GM12878 (cell line): ENCODE data around the gene SATB1.

Source experiments
- CTCF ChIP-seq, 3 experiments: IDR thresholded peaks in 2 of 3; conservative IDR thresholded peaks in 1 of 3; 2 replicates each; pipeline ENCODE4 v1.5.1; 2011; ENCODE audit warnings: low read depth in 3 of 3, low read length in 3 of 3, mild to moderate bottlenecking in 3 of 3, control low read depth in 2 of 3, moderate library complexity in 2 of 3, inconsistent platforms in 1 of 3, mixed read lengths in 1 of 3; ENCODE audit not compliant: control insufficient read depth in 2 of 3, insufficient read depth in 1 of 3; ENCODE audit errors: extremely low read depth in 1 of 3
- FOXM1 ChIP-seq: IDR thresholded peaks from 2 replicates; pipeline ENCODE4 v1.6.1; 2012; ENCODE audit warnings: low read depth, mild to moderate bottlenecking, inconsistent platforms, low read length, moderate library complexity
- IKZF1 ChIP-seq: fragments of 450-650 bp; conservative IDR thresholded peaks from 2 replicates; pipeline ENCODE4 v1.6.1; 2017; ENCODE audit warnings: antibody characterized with exemption, mild to moderate bottlenecking
- KDM1A ChIP-seq: fragments of 200-600 bp; sonication (generic); IDR thresholded peaks from 2 replicates; pipeline ENCODE4 v1.6.1; 2016; ENCODE audit warnings: borderline replicate concordance
- PKNOX1 ChIP-seq: fragments of 450-650 bp; IDR thresholded peaks from 2 replicates; pipeline ENCODE4 v1.6.1; 2016; ENCODE audit warnings: mild to moderate bottlenecking
- POLR2AphosphoS5 ChIP-seq: IDR thresholded peaks from 2 replicates; pipeline ENCODE4 v1.6.1; 2011; ENCODE audit warnings: mild to moderate bottlenecking, low read length, inconsistent platforms
- RAD21 ChIP-seq: IDR thresholded peaks from 2 replicates; pipeline ENCODE4 v1.6.1; 2011; ENCODE audit warnings: mild to moderate bottlenecking, low read depth, low read length, moderate library complexity; ENCODE audit not compliant: insufficient read depth
- USF2 ChIP-seq: IDR thresholded peaks from 2 replicates; pipeline ENCODE4 v1.6.1; 2011; ENCODE audit warnings: low read depth, low read length, improper control_type of control experiment, borderline replicate concordance
- TF ChIP-seq, protein P1 (sequence below): fragments of 150-350 bp; IDR thresholded peaks from 2 replicates; pipeline ENCODE4 v1.6.1; 2016; ENCODE audit warnings: low read depth, low read length
- TF ChIP-seq, protein P2 (sequence below): fragments of 450-650 bp; formaldehyde crosslinking; IDR thresholded peaks from 2 replicates; pipeline ENCODE4 v1.5.0; 2022; ENCODE audit warnings: mild to moderate bottlenecking, missing genetic modification characterization
- TF ChIP-seq, protein P3 (sequence below): fragments of 150-350 bp; IDR thresholded peaks from 2 replicates; pipeline ENCODE4 v1.6.1; 2014; ENCODE audit warnings: mild to moderate bottlenecking, low read depth, low read length
- TF ChIP-seq, protein P4 (sequence below): fragments of 450-650 bp; IDR thresholded peaks from 2 replicates; pipeline ENCODE4 v1.6.1; 2017; ENCODE audit warnings: mild to moderate bottlenecking

- no peak for TF ChIP-seq USF2
- TF ChIP-seq KDM1A = no peak
- TF ChIP-seq CTCF (IDR thresholded peaks at IDR 0.05 in 2 of 3, conservative IDR thresholded peaks at IDR 0.05 in 1 of 3; ENCODE audit: control insufficient read depth in 2 of 3, extremely low read depth in 1 of 3, insufficient read depth in 1 of 3, low read depth in 3 of 3, low read length in 3 of 3) = no peak
- no peak for TF ChIP-seq PKNOX1
- TF ChIP-seq, protein P1, sequence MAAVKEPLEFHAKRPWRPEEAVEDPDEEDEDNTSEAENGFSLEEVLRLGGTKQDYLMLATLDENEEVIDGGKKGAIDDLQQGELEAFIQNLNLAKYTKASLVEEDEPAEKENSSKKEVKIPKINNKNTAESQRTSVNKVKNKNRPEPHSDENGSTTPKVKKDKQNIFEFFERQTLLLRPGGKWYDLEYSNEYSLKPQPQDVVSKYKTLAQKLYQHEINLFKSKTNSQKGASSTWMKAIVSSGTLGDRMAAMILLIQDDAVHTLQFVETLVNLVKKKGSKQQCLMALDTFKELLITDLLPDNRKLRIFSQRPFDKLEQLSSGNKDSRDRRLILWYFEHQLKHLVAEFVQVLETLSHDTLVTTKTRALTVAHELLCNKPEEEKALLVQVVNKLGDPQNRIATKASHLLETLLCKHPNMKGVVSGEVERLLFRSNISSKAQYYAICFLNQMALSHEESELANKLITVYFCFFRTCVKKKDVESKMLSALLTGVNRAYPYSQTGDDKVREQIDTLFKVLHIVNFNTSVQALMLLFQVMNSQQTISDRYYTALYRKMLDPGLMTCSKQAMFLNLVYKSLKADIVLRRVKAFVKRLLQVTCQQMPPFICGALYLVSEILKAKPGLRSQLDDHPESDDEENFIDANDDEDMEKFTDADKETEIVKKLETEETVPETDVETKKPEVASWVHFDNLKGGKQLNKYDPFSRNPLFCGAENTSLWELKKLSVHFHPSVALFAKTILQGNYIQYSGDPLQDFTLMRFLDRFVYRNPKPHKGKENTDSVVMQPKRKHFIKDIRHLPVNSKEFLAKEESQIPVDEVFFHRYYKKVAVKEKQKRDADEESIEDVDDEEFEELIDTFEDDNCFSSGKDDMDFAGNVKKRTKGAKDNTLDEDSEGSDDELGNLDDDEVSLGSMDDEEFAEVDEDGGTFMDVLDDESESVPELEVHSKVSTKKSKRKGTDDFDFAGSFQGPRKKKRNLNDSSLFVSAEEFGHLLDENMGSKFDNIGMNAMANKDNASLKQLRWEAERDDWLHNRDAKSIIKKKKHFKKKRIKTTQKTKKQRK = no peak
- TF ChIP-seq, protein P2, sequence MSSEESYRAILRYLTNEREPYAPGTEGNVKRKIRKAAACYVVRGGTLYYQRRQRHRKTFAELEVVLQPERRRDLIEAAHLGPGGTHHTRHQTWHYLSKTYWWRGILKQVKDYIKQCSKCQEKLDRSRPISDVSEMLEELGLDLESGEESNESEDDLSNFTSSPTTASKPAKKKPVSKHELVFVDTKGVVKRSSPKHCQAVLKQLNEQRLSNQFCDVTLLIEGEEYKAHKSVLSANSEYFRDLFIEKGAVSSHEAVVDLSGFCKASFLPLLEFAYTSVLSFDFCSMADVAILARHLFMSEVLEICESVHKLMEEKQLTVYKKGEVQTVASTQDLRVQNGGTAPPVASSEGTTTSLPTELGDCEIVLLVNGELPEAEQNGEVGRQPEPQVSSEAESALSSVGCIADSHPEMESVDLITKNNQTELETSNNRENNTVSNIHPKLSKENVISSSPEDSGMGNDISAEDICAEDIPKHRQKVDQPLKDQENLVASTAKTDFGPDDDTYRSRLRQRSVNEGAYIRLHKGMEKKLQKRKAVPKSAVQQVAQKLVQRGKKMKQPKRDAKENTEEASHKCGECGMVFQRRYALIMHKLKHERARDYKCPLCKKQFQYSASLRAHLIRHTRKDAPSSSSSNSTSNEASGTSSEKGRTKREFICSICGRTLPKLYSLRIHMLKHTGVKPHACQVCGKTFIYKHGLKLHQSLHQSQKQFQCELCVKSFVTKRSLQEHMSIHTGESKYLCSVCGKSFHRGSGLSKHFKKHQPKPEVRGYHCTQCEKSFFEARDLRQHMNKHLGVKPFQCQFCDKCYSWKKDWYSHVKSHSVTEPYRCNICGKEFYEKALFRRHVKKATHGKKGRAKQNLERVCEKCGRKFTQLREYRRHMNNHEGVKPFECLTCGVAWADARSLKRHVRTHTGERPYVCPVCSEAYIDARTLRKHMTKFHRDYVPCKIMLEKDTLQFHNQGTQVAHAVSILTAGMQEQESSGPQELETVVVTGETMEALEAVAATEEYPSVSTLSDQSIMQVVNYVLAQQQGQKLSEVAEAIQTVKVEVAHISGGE = no peak
- no peak for TF ChIP-seq POLR2AphosphoS5
- TF ChIP-seq, protein P3, sequence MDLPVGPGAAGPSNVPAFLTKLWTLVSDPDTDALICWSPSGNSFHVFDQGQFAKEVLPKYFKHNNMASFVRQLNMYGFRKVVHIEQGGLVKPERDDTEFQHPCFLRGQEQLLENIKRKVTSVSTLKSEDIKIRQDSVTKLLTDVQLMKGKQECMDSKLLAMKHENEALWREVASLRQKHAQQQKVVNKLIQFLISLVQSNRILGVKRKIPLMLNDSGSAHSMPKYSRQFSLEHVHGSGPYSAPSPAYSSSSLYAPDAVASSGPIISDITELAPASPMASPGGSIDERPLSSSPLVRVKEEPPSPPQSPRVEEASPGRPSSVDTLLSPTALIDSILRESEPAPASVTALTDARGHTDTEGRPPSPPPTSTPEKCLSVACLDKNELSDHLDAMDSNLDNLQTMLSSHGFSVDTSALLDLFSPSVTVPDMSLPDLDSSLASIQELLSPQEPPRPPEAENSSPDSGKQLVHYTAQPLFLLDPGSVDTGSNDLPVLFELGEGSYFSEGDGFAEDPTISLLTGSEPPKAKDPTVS = no peak
- TF ChIP-seq RAD21 = no peak
- TF ChIP-seq FOXM1 = no peak
- TF ChIP-seq, protein P4, sequence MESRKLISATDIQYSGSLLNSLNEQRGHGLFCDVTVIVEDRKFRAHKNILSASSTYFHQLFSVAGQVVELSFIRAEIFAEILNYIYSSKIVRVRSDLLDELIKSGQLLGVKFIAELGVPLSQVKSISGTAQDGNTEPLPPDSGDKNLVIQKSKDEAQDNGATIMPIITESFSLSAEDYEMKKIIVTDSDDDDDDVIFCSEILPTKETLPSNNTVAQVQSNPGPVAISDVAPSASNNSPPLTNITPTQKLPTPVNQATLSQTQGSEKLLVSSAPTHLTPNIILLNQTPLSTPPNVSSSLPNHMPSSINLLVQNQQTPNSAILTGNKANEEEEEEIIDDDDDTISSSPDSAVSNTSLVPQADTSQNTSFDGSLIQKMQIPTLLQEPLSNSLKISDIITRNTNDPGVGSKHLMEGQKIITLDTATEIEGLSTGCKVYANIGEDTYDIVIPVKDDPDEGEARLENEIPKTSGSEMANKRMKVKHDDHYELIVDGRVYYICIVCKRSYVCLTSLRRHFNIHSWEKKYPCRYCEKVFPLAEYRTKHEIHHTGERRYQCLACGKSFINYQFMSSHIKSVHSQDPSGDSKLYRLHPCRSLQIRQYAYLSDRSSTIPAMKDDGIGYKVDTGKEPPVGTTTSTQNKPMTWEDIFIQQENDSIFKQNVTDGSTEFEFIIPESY = no peak
- TF ChIP-seq IKZF1 = no peak
These were observed 38.8 kb downstream of the SATB1 start for GRCh38 chr3:18386274-18386890.
